ENCODE measurements around the gene DHX34. TPM values are rescaled to one million over a fixed set of nuclear protein-coding genes. Genes with fewer than 3 reads are reported as not detected.

Gene DHX34
- total RNA-seq, 1 donor: 13.4 TPM

DNA sequence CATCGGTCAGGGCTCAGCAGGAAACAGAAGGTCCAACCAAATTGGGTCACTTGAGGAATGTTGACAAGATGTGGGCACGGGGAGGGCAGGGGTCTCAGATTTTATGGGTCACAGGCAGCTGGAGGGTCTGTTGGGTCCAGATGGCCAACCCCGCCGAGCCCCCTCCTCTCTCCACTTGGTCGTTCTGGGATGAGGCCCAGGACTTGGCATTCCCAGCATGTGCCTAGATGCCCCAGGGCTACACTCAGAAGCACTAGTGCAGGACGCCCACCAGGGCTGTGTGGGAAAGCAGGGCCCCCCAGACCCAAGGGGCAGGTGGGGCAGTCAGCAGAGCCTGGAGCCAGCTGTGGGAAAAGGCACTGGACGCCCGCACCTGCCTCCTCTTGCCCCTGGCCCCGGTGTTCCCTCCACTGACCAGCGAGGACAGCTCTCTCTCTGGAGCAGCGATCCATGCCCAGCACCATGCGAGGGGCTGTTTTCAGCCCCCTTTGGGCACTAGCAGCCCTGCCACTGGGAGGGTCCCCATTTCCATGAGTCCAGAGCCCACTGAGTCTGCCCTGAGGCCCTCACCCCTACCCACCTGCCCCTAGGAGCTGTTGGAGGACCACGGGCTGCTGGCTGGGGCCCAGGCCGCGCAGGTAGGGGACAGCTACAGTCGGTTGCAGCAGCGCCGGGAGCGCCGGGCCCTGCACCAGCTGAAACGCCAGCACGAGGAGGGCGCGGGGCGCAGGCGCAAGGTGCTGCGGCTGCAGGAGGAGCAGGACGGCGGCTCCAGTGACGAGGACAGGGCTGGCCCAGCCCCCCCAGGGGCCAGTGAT, 26.0 kb downstream of the DHX34 start:
- no peak overlapping the region for H3K4me3 ChIP-seq (ENCODE audit: low read depth, low read length)
- DNase-seq (ENCODE audit: low read depth): no peak
- TF ChIP-seq, protein P1, sequence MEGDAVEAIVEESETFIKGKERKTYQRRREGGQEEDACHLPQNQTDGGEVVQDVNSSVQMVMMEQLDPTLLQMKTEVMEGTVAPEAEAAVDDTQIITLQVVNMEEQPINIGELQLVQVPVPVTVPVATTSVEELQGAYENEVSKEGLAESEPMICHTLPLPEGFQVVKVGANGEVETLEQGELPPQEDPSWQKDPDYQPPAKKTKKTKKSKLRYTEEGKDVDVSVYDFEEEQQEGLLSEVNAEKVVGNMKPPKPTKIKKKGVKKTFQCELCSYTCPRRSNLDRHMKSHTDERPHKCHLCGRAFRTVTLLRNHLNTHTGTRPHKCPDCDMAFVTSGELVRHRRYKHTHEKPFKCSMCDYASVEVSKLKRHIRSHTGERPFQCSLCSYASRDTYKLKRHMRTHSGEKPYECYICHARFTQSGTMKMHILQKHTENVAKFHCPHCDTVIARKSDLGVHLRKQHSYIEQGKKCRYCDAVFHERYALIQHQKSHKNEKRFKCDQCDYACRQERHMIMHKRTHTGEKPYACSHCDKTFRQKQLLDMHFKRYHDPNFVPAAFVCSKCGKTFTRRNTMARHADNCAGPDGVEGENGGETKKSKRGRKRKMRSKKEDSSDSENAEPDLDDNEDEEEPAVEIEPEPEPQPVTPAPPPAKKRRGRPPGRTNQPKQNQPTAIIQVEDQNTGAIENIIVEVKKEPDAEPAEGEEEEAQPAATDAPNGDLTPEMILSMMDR (IDR thresholded peaks at IDR 0.05; ENCODE audit: insufficient read depth, low read depth, low read length): no peak

DNA sequence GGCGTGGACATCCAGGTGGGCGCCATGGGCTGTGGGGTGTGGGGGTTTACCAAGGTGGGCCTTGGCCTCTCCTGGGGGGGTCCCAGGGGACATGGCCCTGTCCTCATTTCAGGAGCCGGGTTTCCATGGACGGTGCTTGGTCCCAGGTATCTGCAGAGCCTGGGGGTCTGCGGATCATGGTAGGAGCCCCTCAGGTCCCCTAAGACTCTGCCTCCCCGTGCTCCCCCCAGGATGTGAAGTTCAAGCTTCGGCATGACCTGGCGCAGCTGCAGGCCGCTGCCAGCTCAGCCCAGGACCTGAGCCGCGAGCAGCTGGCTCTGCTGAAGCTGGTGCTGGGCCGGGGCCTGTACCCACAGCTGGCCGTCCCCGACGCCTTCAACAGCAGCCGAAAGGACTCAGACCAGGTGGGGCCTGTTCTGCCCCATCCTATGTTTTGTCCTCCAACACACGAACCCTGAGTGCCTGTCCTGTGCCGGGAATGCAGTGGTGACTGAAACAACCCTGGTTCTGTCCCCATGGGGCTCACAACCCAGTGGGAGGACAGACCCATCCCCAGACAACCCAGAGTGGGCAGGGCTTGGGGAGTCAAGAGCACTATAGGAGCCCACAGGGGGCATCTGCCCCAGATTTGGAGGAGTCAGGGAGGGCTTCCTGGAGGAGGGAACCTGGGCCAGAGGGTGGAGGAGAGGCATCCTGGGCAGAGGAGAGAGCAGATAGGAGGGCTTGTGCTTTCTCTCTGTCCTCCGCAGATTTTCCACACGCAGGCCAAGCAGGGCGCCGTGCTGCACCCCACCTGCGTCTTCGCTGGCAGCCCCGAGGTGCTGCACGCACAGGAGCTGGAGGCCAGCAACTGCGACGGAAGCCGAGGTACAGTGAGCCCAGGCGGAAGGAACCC, 26.8 kb downstream of the DHX34 start:
- H3K4me3 ChIP-seq (ENCODE audit: low read depth, low read length): no peak overlapping the region
- DNase-seq (ENCODE audit: low read depth): no peak
- TF ChIP-seq, protein P1 (IDR thresholded peaks at IDR 0.05; ENCODE audit: insufficient read depth, low read depth, low read length): no peak

DNA sequence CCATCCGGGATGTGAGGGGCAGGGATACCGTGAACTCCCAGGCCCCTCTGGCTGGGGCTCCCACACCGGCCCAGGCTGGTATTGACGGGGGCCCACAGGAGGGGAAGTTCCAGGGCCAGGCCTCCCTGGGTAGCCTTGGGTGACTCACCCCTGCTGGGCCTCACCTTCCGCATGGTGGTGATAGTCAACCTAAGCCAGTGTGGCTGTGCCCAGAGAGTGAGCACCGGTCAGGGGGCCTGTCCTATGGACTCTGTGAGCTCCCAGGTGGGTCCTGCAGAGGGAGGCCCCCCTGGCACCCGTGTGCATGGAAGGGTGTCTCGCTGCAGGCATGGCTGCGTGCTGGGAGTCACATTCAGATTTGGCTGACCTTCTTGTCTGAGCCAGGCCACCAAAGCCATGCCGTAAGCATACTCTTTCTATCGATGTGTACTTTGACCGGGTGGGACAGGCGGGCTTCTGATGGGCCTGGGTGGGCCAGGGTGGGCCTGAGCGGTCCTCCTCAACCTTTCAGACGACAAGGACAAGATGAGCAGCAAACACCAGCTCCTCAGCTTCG, 27.6 kb downstream of the DHX34 start:
- H3K4me3 ChIP-seq (ENCODE audit: low read depth, low read length): no peak overlapping the region
- DNase-seq (ENCODE audit: low read depth): no peak
- TF ChIP-seq, protein P1 (IDR thresholded peaks at IDR 0.05; ENCODE audit: insufficient read depth, low read depth, low read length): no peak

DNA sequence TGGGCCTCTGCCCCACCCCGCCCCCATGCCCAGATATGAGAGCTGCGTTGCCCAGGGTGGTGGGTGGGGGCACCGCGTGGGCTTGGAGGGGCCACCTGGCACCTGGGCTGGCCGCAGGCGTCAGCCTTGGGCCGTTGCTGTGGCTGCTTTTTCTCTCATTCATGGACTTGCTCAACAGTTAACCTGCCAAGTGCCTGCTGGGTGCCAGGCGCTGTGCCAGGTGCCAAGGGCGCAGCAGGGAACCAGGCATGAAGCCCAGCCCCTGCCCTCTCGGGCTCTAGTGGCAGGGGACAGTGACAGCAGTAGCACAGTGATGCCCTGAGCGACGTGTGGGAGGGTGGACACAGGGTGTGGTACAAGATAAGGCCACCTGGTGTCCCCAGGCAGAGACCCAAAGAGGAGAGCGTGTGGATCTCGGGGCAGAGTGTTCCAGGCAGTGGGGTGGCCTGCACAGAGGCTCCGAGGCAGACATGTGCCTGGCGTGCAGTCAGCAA, 28.1 kb downstream of the DHX34 start:
- TF ChIP-seq, protein P1 (IDR thresholded peaks at IDR 0.05; ENCODE audit: insufficient read depth, low read depth, low read length): no peak
- no peak overlapping the region for H3K4me3 ChIP-seq (ENCODE audit: low read depth, low read length)
- no peak for DNase-seq (ENCODE audit: low read depth)

DNA sequence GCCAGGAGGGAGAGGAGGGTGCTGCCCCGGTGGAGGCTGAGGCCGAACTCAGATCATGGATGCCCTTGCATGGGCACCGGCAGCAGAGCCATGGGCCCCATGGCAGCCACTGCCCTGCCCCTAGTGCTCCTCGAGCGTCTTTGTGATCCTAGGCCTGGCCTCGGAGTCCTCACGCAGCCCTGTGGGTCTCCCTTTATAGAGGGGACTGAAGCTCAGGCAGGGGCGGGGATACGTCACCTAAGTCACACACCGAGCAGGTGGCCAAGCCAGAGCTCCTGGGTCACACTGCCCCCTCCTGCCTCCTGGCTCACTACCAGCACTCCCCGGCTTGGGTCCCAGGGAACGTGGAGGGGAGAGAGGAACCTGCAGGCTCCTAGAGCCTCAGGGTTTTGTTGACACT, 28.7 kb downstream of the DHX34 start:
- DNase-seq (ENCODE audit: low read depth): no peak
- TF ChIP-seq, protein P1 (IDR thresholded peaks at IDR 0.05; ENCODE audit: insufficient read depth, low read depth, low read length): no peak
- H3K4me3 ChIP-seq (ENCODE audit: low read depth, low read length): no peak overlapping the region

DNA sequence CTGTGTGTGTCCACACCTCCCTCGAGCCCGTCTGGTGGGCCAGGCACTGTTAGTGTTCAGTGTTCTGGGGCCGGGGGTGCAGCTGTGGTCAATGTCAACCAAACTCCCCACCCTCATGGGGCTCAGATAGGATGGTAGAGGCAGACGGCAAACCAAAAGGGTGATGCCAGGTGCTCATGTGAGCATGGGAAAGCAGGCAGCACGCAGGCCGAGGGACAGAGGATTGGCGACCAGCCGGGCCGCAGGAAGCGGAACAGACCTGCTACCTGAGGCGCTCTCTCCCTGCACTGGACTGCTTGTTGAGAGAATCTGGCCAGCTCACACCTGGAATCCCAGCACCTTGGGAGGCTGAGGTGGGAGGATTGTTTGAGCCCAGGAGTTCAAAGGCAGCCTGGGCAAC, 29.1 kb downstream of the DHX34 start:
- TF ChIP-seq, protein P1 (IDR thresholded peaks at IDR 0.05; ENCODE audit: insufficient read depth, low read depth, low read length): no peak
- DNase-seq (ENCODE audit: low read depth): no peak
- no peak overlapping the region for H3K4me3 ChIP-seq (ENCODE audit: low read depth, low read length)

Data from fibroblast of villous mesenchyme (primary cell).